Liver (tissue), 9 donors: ENCODE data around the gene P2RX3. TPM values are rescaled to one million over a fixed set of nuclear protein-coding genes. Genes with fewer than 3 reads are reported as not detected.

Experiments used
- DNase-seq: peaks from one replicate; pipeline ENCODE4 v3.0.0-alpha.2; 2017; ENCODE audit warnings: low spot score
- H3K27ac ChIP-seq, 2 donors: one replicate each; pipeline ENCODE4 v1.7.0; 2013; ENCODE audit warnings: inconsistent platforms in 2 of 2, low read length in 2 of 2, control low read depth in 1 of 2, low read depth in 1 of 2, mild to moderate bottlenecking in 1 of 2
- H3K27me3 ChIP-seq, 4 donors: one replicate each; pipeline versions ENCODE4 v1.6.1 to v1.7.0; 2013; ENCODE audit warnings: low read length in 3 of 4, inconsistent platforms in 1 of 4, mild to moderate bottlenecking in 1 of 4, moderate library complexity in 1 of 4; ENCODE audit not compliant: control insufficient read depth in 4 of 4, insufficient read depth in 4 of 4
- H3K36me3 ChIP-seq, 4 donors: one replicate each; pipeline versions ENCODE4 v1.6.1 to v1.7.0; 2013; ENCODE audit warnings: low read length in 3 of 4, mild to moderate bottlenecking in 3 of 4, low read depth in 1 of 4, moderate library complexity in 1 of 4; ENCODE audit not compliant: control insufficient read depth in 4 of 4, insufficient read depth in 3 of 4
- H3K4me1 ChIP-seq, 4 donors: one replicate each; pipeline versions ENCODE4 v1.6.1 to v1.7.0; 2013; ENCODE audit warnings: low read length in 3 of 4, mild to moderate bottlenecking in 3 of 4, moderate library complexity in 1 of 4; ENCODE audit not compliant: control insufficient read depth in 4 of 4, insufficient read depth in 4 of 4
- H3K4me3 ChIP-seq, 3 donors: one replicate each; pipeline versions ENCODE4 v1.6.1 to v1.7.0; 2013; ENCODE audit warnings: low read length in 3 of 3, control low read depth in 1 of 3, low read depth in 1 of 3, mild to moderate bottlenecking in 1 of 3
- H3K9ac ChIP-seq, 2 donors: one replicate each; pipeline ENCODE4 v1.7.0; 2013; ENCODE audit warnings: low read length in 2 of 2, mild to moderate bottlenecking in 2 of 2, moderate library complexity in 2 of 2, control low read depth in 1 of 2, low read depth in 1 of 2
- H3K9me3 ChIP-seq, 4 donors: one replicate each; pipeline versions ENCODE4 v1.6.1 to v1.7.0; 2013; ENCODE audit warnings: low read length in 3 of 4; ENCODE audit not compliant: control insufficient read depth in 4 of 4
- ATF3 ChIP-seq: IDR thresholded peaks from 2 replicates; pipeline ENCODE4 v1.6.1; 2016; ENCODE audit warnings: antibody characterized with exemption
- EGR1 ChIP-seq, 2 donors: IDR thresholded peaks; 2 replicates each; pipeline ENCODE4 v1.6.1; 2016 to 2018; ENCODE audit warnings: antibody characterized with exemption in 2 of 2, low read depth in 2 of 2
- FOXA1 ChIP-seq: IDR thresholded peaks from 2 replicates; pipeline ENCODE4 v1.6.1; 2016; ENCODE audit warnings: antibody characterized with exemption
- HNF4A ChIP-seq, 2 donors: conservative IDR thresholded peaks; 2 replicates each; pipeline ENCODE4 v1.6.1; 2016; ENCODE audit warnings: antibody characterized with exemption in 2 of 2, mild to moderate bottlenecking in 2 of 2
- HNF4G ChIP-seq: IDR thresholded peaks from 2 replicates; pipeline ENCODE4 v1.6.1; 2016; ENCODE audit warnings: antibody characterized with exemption
- JUND ChIP-seq, 2 donors: IDR thresholded peaks; 2 replicates each; pipeline ENCODE4 v1.6.1; 2016; ENCODE audit warnings: antibody characterized with exemption in 2 of 2
- MAX ChIP-seq: IDR thresholded peaks from 2 replicates; pipeline ENCODE4 v1.6.1; 2016; ENCODE audit warnings: antibody characterized with exemption
- NR2F2 ChIP-seq: IDR thresholded peaks from 2 replicates; pipeline ENCODE4 v1.6.1; 2016; ENCODE audit warnings: antibody characterized with exemption
- RAD21 ChIP-seq, 2 donors: IDR thresholded peaks; 2 replicates each; pipeline ENCODE4 v1.6.1; 2016; ENCODE audit warnings: antibody characterized with exemption in 2 of 2, mild to moderate bottlenecking in 2 of 2
- REST ChIP-seq: IDR thresholded peaks from 2 replicates; pipeline ENCODE4 v1.6.1; 2016; ENCODE audit warnings: antibody characterized with exemption, mild to moderate bottlenecking
- RXRA ChIP-seq, 2 donors: IDR thresholded peaks; 2 replicates each; pipeline ENCODE4 v1.6.1; 2017 to 2018; ENCODE audit warnings: antibody characterized with exemption in 2 of 2, mild to moderate bottlenecking in 1 of 2
- SP1 ChIP-seq: IDR thresholded peaks from 2 replicates; pipeline ENCODE4 v1.6.1; 2018; ENCODE audit warnings: antibody characterized with exemption, mild to moderate bottlenecking
- TAF1 ChIP-seq: conservative IDR thresholded peaks from 2 replicates; pipeline ENCODE4 v1.6.1; 2016; ENCODE audit warnings: antibody characterized with exemption, mild to moderate bottlenecking
- WGBS: extraction: QIAGEN DNeasy Blood & Tissue Kit; methylation state at CpG from one replicate; pipeline ENCODE4 v1.1.7; 2013; 5-methylcytosine and 5-hydroxymethylcytosine counted together
- polyA plus RNA-seq, 2 donors: library from polyadenylated mRNA; stranded (reverse) in 1 of 2; unstranded in 1 of 2; fragments of 200-250 nt in 1 of 2; fragments of >200 nt in 1 of 2; fragmentation: Nextera tagmentation in 1 of 2; extraction: Ambion mirVana in 1 of 2; gene quantifications; one replicate each; pipeline versions ENCODE4 v1.2.1 to v1.2.3, GENCODE V29; 2013 to 2015
- total RNA-seq, 2 donors: library from RNA; depleted of rRNA; stranded (reverse); fragments of >200 nt; gene quantifications; one replicate each; pipeline ENCODE4 v1.2.3, GENCODE V29; 2014
- donor health status: healthy.
- donor health status: healthy.
- donor health status: healthy.
- donor health status: healthy.
- donor health status: healthy.

Gene P2RX3
- total and polyA plus RNA-seq, 4 donors: 0.18 to 0.33 (median 0.23) TPM

- Histone ChIP-seq H3K27me3 (no peaks in the 10 kb centered on the region), H3K9me3 (no peaks in the 10 kb centered on the region), H3K36me3 (peaks cover 32 to 82% (median 75%) of the 10 kb centered on the region in 4 donors), H3K4me1 (peaks cover 0 to 6% (median under 1%) of the 10 kb centered on the region in 4 donors), H3K27ac (no peak overlapping the region), H3K4me3 (no peak overlapping the region), H3K9ac (no peak overlapping the region)
- 93% methylated on average over 3 of the region's 3 CpGs for WGBS
- TF ChIP-seq RAD21 (IDR thresholded peaks at IDR 0.05) (no peak), REST (no peak), SP1 (no peak), HNF4A (conservative IDR thresholded peaks at IDR 0.05) (no peak), HNF4G (no peak), NR2F2 (no peak), RXRA (IDR thresholded peaks at IDR 0.05) (no peak), EGR1 (IDR thresholded peaks at IDR 0.05; ENCODE audit: low read depth in 2 of 2) (no peak)
- no peak for DNase-seq
Observed at GRCh38 chr11:57416436-57416835, 78.3 kb downstream of the P2RX3 start.

GRCh38 chr11:57417056-57417455 lies 78.9 kb downstream of the P2RX3 start:
- no peak overlapping the region for H3K27ac ChIP-seq
- WGBS: 91% methylated on average over 4 of the region's 4 CpGs
- no peaks in the 10 kb centered on the region for H3K9me3 ChIP-seq
- H3K4me3 ChIP-seq: no peak overlapping the region
- no peak overlapping the region for H3K9ac ChIP-seq
- peaks cover 0 to 6% (median under 1%) of the 10 kb centered on the region in 4 donors for H3K4me1 ChIP-seq
- no peak for TF ChIP-seq MAX
- no peak for TF ChIP-seq NR2F2
- TF ChIP-seq SP1: no peak
- no peak for TF ChIP-seq HNF4A (conservative IDR thresholded peaks at IDR 0.05)
- no peak for TF ChIP-seq REST
- no peak for TF ChIP-seq JUND (IDR thresholded peaks at IDR 0.05)
- TF ChIP-seq TAF1: no peak
- no peak for TF ChIP-seq RXRA (IDR thresholded peaks at IDR 0.05)
- no peak for TF ChIP-seq RAD21 (IDR thresholded peaks at IDR 0.05)
- no peak for TF ChIP-seq ATF3
- TF ChIP-seq HNF4G: no peak
- no peak for TF ChIP-seq FOXA1
- no peaks in the 10 kb centered on the region for H3K27me3 ChIP-seq
- no peak for DNase-seq
- H3K36me3 ChIP-seq: peaks cover 34 to 82% (median 76%) of the 10 kb centered on the region in 4 donors
